GM12892 (cell line): ENCODE measurements around the gene SLCO3A1.

Experiments
- POLR2A ChIP-seq: IDR thresholded peaks from 2 replicates; pipeline ENCODE4 v1.6.1; 2011; ENCODE audit warnings: low read depth, low read length, control low read depth
- POLR2AphosphoS5 ChIP-seq: IDR thresholded peaks from 2 replicates; pipeline ENCODE4 v1.6.1; 2011; ENCODE audit warnings: low read depth, low read length, control low read depth
- TAF1 ChIP-seq: IDR thresholded peaks from 2 replicates; pipeline ENCODE4 v1.6.1; 2011; ENCODE audit warnings: low read depth, mild to moderate bottlenecking, control low read depth, low read length, borderline replicate concordance

- no peak for TF ChIP-seq POLR2AphosphoS5
- no peak for TF ChIP-seq TAF1
- no peak for TF ChIP-seq POLR2A
Observed at GRCh38 chr15:91966194-91966552, 112.7 kb downstream of the SLCO3A1 start.
